ENCODE data around the gene LOXL3.

LOXL3 gene

GRCh38 chr2:74584088-74584645 is 30.4 kb upstream of the LOXL3 start:
- H3K4me1 ChIP-seq (ENCODE audit: control insufficient read depth, insufficient read depth, low read length, unreplicated experiment), result peaks cover 39% of the 10 kb centered on the region
- no peaks in the 10 kb centered on the region for H3K27me3 ChIP-seq (ENCODE audit: insufficient read depth, low read length)
- no peaks in the 10 kb centered on the region for H3K79me2 ChIP-seq (ENCODE audit: control insufficient read depth, insufficient read depth, low read length, unreplicated experiment)
- H3K27ac ChIP-seq (ENCODE audit: low read depth, low read length), result peak overlapping the region; percentile 85
- no peaks in the 10 kb centered on the region for H3K36me3 ChIP-seq (ENCODE audit: insufficient read depth, low read length)
- H3K4me3 ChIP-seq (ENCODE audit: low read depth, low read length), result no peak overlapping the region; the same call in 1 of the 2 replicates
- H2AFZ ChIP-seq (ENCODE audit: low read length, unreplicated experiment), result no peak overlapping the region

DNA sequence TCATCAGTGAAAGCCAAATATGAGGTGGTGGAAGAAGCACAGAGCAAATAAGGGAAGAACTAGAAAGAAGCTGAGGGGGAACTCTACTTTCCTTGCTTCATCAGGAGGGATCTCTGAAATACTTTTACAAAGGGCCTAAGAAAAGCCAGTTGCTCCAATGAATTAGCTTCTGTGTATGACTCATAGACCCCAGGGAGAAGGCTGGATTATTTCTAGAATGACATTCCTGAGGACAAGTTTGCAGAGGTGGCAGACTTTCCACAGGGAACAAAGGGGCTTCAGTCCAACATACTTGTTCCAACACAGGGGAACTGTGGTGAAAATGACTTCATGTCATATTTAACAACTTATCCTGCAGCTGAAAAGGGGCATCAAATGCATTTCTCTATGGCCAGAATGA is 29.8 kb upstream of the LOXL3 start:
- Histone ChIP-seq H3K27ac (ENCODE audit: low read depth, low read length) (peak overlapping the region; percentile 85), H3K27me3 (ENCODE audit: insufficient read depth, low read length) (no peaks in the 10 kb centered on the region), H3K4me3 (ENCODE audit: low read depth, low read length) (no peak overlapping the region), H2AFZ (ENCODE audit: low read length, unreplicated experiment) (peak overlapping the region; percentile 8), H3K36me3 (ENCODE audit: insufficient read depth, low read length) (no peaks in the 10 kb centered on the region), H3K79me2 (ENCODE audit: control insufficient read depth, insufficient read depth, low read length, unreplicated experiment) (no peaks in the 10 kb centered on the region), H3K4me1 (ENCODE audit: control insufficient read depth, insufficient read depth, low read length, unreplicated experiment) (peaks cover 32% of the 10 kb centered on the region)

- no peak overlapping the region for H3K27ac ChIP-seq (ENCODE audit: low read depth, low read length)
- H3K79me2 ChIP-seq (ENCODE audit: control insufficient read depth, insufficient read depth, low read length, unreplicated experiment), result no peaks in the 10 kb centered on the region
- no peak overlapping the region for H2AFZ ChIP-seq (ENCODE audit: low read length, unreplicated experiment)
- peaks cover 38% of the 10 kb centered on the region for H3K4me1 ChIP-seq (ENCODE audit: control insufficient read depth, insufficient read depth, low read length, unreplicated experiment)
- H3K36me3 ChIP-seq (ENCODE audit: insufficient read depth, low read length), result no peaks in the 10 kb centered on the region
- H3K27me3 ChIP-seq (ENCODE audit: insufficient read depth, low read length), result no peaks in the 10 kb centered on the region
- H3K4me3 ChIP-seq (ENCODE audit: low read depth, low read length), result no peak overlapping the region
Observed at GRCh38 chr2:74582184-74582583, 28.4 kb upstream of the LOXL3 start.

GRCh38 chr2:74581463-74581862 is 27.7 kb upstream of the LOXL3 start:
- H3K4me3 ChIP-seq (ENCODE audit: low read depth, low read length), result no peak overlapping the region
- H3K27ac ChIP-seq (ENCODE audit: low read depth, low read length), result no peak overlapping the region
- no peaks in the 10 kb centered on the region for H3K79me2 ChIP-seq (ENCODE audit: control insufficient read depth, insufficient read depth, low read length, unreplicated experiment)
- H3K4me1 ChIP-seq (ENCODE audit: control insufficient read depth, insufficient read depth, low read length, unreplicated experiment), result peaks cover 45% of the 10 kb centered on the region
- no peak overlapping the region for H2AFZ ChIP-seq (ENCODE audit: low read length, unreplicated experiment)
- no peaks in the 10 kb centered on the region for H3K36me3 ChIP-seq (ENCODE audit: insufficient read depth, low read length)
- H3K27me3 ChIP-seq (ENCODE audit: insufficient read depth, low read length), result no peaks in the 10 kb centered on the region

DNA sequence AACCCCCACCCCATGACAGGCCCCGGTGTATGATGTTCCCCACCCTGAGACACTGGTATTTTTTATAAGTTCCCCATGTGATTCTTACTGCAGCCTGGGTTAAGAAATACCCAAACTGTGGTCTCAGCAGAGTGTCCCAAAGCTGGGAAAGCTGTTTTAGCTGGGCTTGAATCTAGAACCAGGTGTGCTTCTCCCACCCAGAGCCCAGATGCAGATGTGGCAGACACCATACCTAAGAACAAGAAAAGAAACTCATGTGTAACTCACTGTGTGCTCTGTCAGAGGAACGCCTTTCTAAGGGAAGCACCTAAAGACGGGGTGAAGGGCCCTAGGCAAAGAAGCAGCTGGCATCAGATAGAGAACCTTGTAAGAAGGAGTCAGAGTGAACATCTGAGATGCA is 24.7 kb upstream of the LOXL3 start:
- no peaks in the 10 kb centered on the region for H3K36me3 ChIP-seq (ENCODE audit: insufficient read depth, low read length)
- no peaks in the 10 kb centered on the region for H3K79me2 ChIP-seq (ENCODE audit: control insufficient read depth, insufficient read depth, low read length, unreplicated experiment)
- H2AFZ ChIP-seq (ENCODE audit: low read length, unreplicated experiment), result no peak overlapping the region
- no peak overlapping the region for H3K4me3 ChIP-seq (ENCODE audit: low read depth, low read length)
- no peaks in the 10 kb centered on the region for H3K27me3 ChIP-seq (ENCODE audit: insufficient read depth, low read length)
- H3K27ac ChIP-seq (ENCODE audit: low read depth, low read length), result no peak overlapping the region
- peaks cover 49% of the 10 kb centered on the region for H3K4me1 ChIP-seq (ENCODE audit: control insufficient read depth, insufficient read depth, low read length, unreplicated experiment)

- Histone ChIP-seq H3K27me3 (ENCODE audit: insufficient read depth, low read length) (no peaks in the 10 kb centered on the region), H3K79me2 (ENCODE audit: control insufficient read depth, insufficient read depth, low read length, unreplicated experiment) (no peaks in the 10 kb centered on the region), H3K36me3 (ENCODE audit: insufficient read depth, low read length) (no peaks in the 10 kb centered on the region), H3K4me1 (ENCODE audit: control insufficient read depth, insufficient read depth, low read length, unreplicated experiment) (peaks cover 49% of the 10 kb centered on the region), H2AFZ (ENCODE audit: low read length, unreplicated experiment) (peak overlapping the region; percentile 77), H3K4me3 (ENCODE audit: low read depth, low read length) (no peak overlapping the region), H3K27ac (ENCODE audit: low read depth, low read length) (peak overlapping the region; percentile 55)
Observed at GRCh38 chr2:74577448-74577847, 23.7 kb upstream of the LOXL3 start.

DNA sequence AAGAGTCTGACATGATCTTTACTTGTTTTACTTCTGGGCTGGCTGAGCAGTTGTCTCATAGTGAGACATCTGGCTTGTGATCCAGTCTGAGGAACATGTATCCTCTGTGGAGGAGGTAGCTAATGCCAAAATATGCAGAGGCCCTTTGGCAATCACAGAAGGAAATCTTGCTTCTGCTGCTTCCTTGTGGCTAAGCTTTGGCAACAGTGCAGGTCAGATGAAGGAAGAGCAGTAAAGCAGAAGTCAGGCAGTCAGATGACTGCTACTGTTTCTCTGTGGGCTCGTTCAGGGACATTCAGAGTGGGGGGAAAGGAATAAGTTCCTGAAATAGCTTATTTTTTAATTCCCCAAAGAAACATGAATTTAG is 23.1 kb upstream of the LOXL3 start:
- Histone ChIP-seq H3K4me1 (ENCODE audit: control insufficient read depth, insufficient read depth, low read length, unreplicated experiment) (peaks cover 49% of the 10 kb centered on the region), H3K4me3 (ENCODE audit: low read depth, low read length) (no peak overlapping the region), H3K27me3 (ENCODE audit: insufficient read depth, low read length) (no peaks in the 10 kb centered on the region), H3K27ac (ENCODE audit: low read depth, low read length) (peak overlapping the region; percentile 55), H3K36me3 (ENCODE audit: insufficient read depth, low read length) (no peaks in the 10 kb centered on the region), H2AFZ (ENCODE audit: low read length, unreplicated experiment) (no peak overlapping the region), H3K79me2 (ENCODE audit: control insufficient read depth, insufficient read depth, low read length, unreplicated experiment) (no peaks in the 10 kb centered on the region)

GRCh38 chr2:74576211-74576862 is 22.6 kb upstream of the LOXL3 start:
- Histone ChIP-seq H2AFZ (ENCODE audit: low read length, unreplicated experiment) (no peak overlapping the region), H3K4me3 (ENCODE audit: low read depth, low read length) (no peak overlapping the region)

GRCh38 chr2:74575320-74575719 is 21.6 kb upstream of the LOXL3 start:
- Histone ChIP-seq H3K4me1 (ENCODE audit: control insufficient read depth, insufficient read depth, low read length, unreplicated experiment) (peaks cover 53% of the 10 kb centered on the region), H3K27me3 (ENCODE audit: insufficient read depth, low read length) (no peaks in the 10 kb centered on the region), H3K79me2 (ENCODE audit: control insufficient read depth, insufficient read depth, low read length, unreplicated experiment) (no peaks in the 10 kb centered on the region), H3K4me3 (ENCODE audit: low read depth, low read length) (no peak overlapping the region), H3K27ac (ENCODE audit: low read depth, low read length) (peak overlapping the region; percentile 85), H2AFZ (ENCODE audit: low read length, unreplicated experiment) (no peak overlapping the region), H3K36me3 (ENCODE audit: insufficient read depth, low read length) (no peaks in the 10 kb centered on the region)

More at GRCh38 chr2:74576211-74576862, 22.6 kb upstream of the LOXL3 start:
- peaks cover 49% of the 10 kb centered on the region for H3K4me1 ChIP-seq (ENCODE audit: control insufficient read depth, insufficient read depth, low read length, unreplicated experiment)
- H3K36me3 ChIP-seq (ENCODE audit: insufficient read depth, low read length), result no peaks in the 10 kb centered on the region
- no peaks in the 10 kb centered on the region for H3K27me3 ChIP-seq (ENCODE audit: insufficient read depth, low read length)
- peak overlapping the region; percentile 55 for H3K27ac ChIP-seq (ENCODE audit: low read depth, low read length)
- no peaks in the 10 kb centered on the region for H3K79me2 ChIP-seq (ENCODE audit: control insufficient read depth, insufficient read depth, low read length, unreplicated experiment)

- Histone ChIP-seq H3K27ac (ENCODE audit: low read depth, low read length) (peak overlapping the region; percentile 85), H3K27me3 (ENCODE audit: insufficient read depth, low read length) (no peaks in the 10 kb centered on the region), H3K79me2 (ENCODE audit: control insufficient read depth, insufficient read depth, low read length, unreplicated experiment) (no peaks in the 10 kb centered on the region), H2AFZ (ENCODE audit: low read length, unreplicated experiment) (peak overlapping the region; percentile 57), H3K36me3 (ENCODE audit: insufficient read depth, low read length) (no peaks in the 10 kb centered on the region), H3K4me1 (ENCODE audit: control insufficient read depth, insufficient read depth, low read length, unreplicated experiment) (peaks cover 61% of the 10 kb centered on the region), H3K4me3 (ENCODE audit: low read depth, low read length) (peak overlapping the region; percentile 70)
Observed at GRCh38 chr2:74573747-74574562, 20.2 kb upstream of the LOXL3 start.

All from ACC112 (cell line).